Measurements from ENCODE around the gene SLCO1C1.

Gene SLCO1C1

GRCh38 chr12:20800160-20800559 is 105.0 kb downstream of the SLCO1C1 start:
- no peak for DNase-seq

GRCh38 chr12:20801035-20801434 is 105.9 kb downstream of the SLCO1C1 start:
- no peak for DNase-seq

All from fibroblast of skin of back (primary cell).